MCF 10A (cell line): ENCODE results near the gene PNPLA1. TPM values are rescaled to one million over a fixed set of nuclear protein-coding genes. Genes with fewer than 3 reads are reported as not detected.

Experiments
- BruUV-seq: library from RNA; stranded (reverse); fragments of 400-500 nt; replicated peaks from 2 replicates; lab custom pipeline; 2021; lab: Mats Ljungman, UMichigan
- CTCF ChIA-PET: fragments of 300-600 bp; sonication (Branson Sonifier 250); formaldehyde crosslinking; extraction: SDS; loops from one replicate; lab custom pipeline; 2021; ENCODE audit warnings: antibody characterized with exemption, inconsistent platforms; lab: Yijun Ruan, JAX
- POLR2A ChIA-PET: fragments of 300-600, 350-650 bp; sonication (Branson Sonifier 250); formaldehyde crosslinking; extraction: SDS; loops from one replicate; lab custom pipeline; 2020; ENCODE audit warnings: antibody characterized with exemption, inconsistent platforms; lab: Yijun Ruan, JAX
- DNase-seq: peaks from one replicate; pipeline ENCODE4 v3.0.0-alpha.2; 2018; ENCODE audit not compliant: unreplicated experiment
- H3K27ac Mint-ChIP-seq: one replicate; pipeline ENCODE4 v1.8.0; 2022; ENCODE audit warnings: mild to moderate bottlenecking, low read depth, mixed read lengths; ENCODE audit not compliant: unreplicated experiment
- H3K27me3 Mint-ChIP-seq: one replicate; pipeline ENCODE4 v1.8.0; 2022; ENCODE audit warnings: mixed read lengths; ENCODE audit not compliant: insufficient read depth, unreplicated experiment
- H3K36me3 Mint-ChIP-seq: one replicate; pipeline ENCODE4 v1.8.0; 2022; ENCODE audit warnings: mild to moderate bottlenecking, moderate library complexity, mixed read lengths; ENCODE audit not compliant: insufficient read depth, unreplicated experiment
- H3K4me1 Mint-ChIP-seq: one replicate; pipeline ENCODE4 v1.8.0; 2022; ENCODE audit warnings: mixed read lengths; ENCODE audit not compliant: insufficient read depth, unreplicated experiment
- H3K4me3 Mint-ChIP-seq: one replicate; pipeline ENCODE4 v1.8.0; 2022; ENCODE audit warnings: mild to moderate bottlenecking, moderate library complexity, mixed read lengths; ENCODE audit not compliant: unreplicated experiment
- H3K9me3 Mint-ChIP-seq: one replicate; pipeline ENCODE4 v1.8.0; 2022; ENCODE audit warnings: mixed read lengths; ENCODE audit not compliant: unreplicated experiment
- intact Hi-C: fragments of 100-400 bp; cut with micrococcal nuclease; formaldehyde crosslinking; loops from 2 replicates; pipeline ENCODE4 v1.14.1; 2022
- total RNA-seq: library from RNA; stranded (reverse); gene quantifications from 2 replicates; pipeline ENCODE4 v1.2.3, GENCODE V29; 2022
- TF ChIP-seq, protein P1 (sequence below): fragments of 200-600 bp; IDR thresholded peaks from one replicate; pipeline ENCODE4 v1.8.0; 2022; ENCODE audit warnings: antibody characterized with exemption, mild to moderate bottlenecking; ENCODE audit not compliant: unreplicated experiment

The PNPLA1 gene
- total RNA-seq, 1 experiment from 2014 or later = not detected

GRCh38 chr6:36323062-36323461, 53.2 kb downstream of the PNPLA1 start:
- H3K27me3 Mint-ChIP-seq = peaks cover 21% of the 10 kb centered on the region
- TF ChIP-seq, protein P1, sequence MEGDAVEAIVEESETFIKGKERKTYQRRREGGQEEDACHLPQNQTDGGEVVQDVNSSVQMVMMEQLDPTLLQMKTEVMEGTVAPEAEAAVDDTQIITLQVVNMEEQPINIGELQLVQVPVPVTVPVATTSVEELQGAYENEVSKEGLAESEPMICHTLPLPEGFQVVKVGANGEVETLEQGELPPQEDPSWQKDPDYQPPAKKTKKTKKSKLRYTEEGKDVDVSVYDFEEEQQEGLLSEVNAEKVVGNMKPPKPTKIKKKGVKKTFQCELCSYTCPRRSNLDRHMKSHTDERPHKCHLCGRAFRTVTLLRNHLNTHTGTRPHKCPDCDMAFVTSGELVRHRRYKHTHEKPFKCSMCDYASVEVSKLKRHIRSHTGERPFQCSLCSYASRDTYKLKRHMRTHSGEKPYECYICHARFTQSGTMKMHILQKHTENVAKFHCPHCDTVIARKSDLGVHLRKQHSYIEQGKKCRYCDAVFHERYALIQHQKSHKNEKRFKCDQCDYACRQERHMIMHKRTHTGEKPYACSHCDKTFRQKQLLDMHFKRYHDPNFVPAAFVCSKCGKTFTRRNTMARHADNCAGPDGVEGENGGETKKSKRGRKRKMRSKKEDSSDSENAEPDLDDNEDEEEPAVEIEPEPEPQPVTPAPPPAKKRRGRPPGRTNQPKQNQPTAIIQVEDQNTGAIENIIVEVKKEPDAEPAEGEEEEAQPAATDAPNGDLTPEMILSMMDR = no peak
- peaks cover 5% of the 10 kb centered on the region for H3K36me3 Mint-ChIP-seq
- H3K4me3 Mint-ChIP-seq = no peak overlapping the region
- POLR2A ChIA-PET = no interaction called here
- H3K9me3 Mint-ChIP-seq = no peaks in the 10 kb centered on the region
- no TSS peak for BruUV-seq
- DNase-seq = peak; percentile 8
- intact Hi-C loops = no loop called here
- CTCF ChIA-PET = interaction anchor here (1.7 kb wide), 1 partner anchor 11 kb away, joined by 3 read pairs; no protein-coding TSS in a partner anchor
- no peaks in the 10 kb centered on the region for H3K4me1 Mint-ChIP-seq
- H3K27ac Mint-ChIP-seq = no peak overlapping the region

GRCh38 chr6:36324191-36324590, 54.3 kb downstream of the PNPLA1 start:
- POLR2A ChIA-PET = no interaction called here
- no peak overlapping the region for H3K27ac Mint-ChIP-seq
- no peak overlapping the region for H3K4me3 Mint-ChIP-seq
- DNase-seq = no peak
- CTCF ChIA-PET = interaction anchor here (1.7 kb wide), 1 partner anchor 12 kb away, joined by 3 read pairs; no protein-coding TSS in a partner anchor
- TF ChIP-seq, protein P1 = no peak
- intact Hi-C loops = no loop called here
- H3K36me3 Mint-ChIP-seq = peaks cover 5% of the 10 kb centered on the region
- H3K9me3 Mint-ChIP-seq = no peaks in the 10 kb centered on the region
- no peaks in the 10 kb centered on the region for H3K4me1 Mint-ChIP-seq
- H3K27me3 Mint-ChIP-seq = peaks cover 32% of the 10 kb centered on the region
- no TSS peak for BruUV-seq

GRCh38 chr6:36324715-36325114, 54.9 kb downstream of the PNPLA1 start:
- peaks cover 5% of the 10 kb centered on the region for H3K36me3 Mint-ChIP-seq
- POLR2A ChIA-PET = interaction anchor here (0.6 kb wide), 2 partner anchors 16 to 430 kb away, joined by 3 read pairs; no protein-coding TSS in a partner anchor
- H3K9me3 Mint-ChIP-seq = no peaks in the 10 kb centered on the region
- no TSS peak for BruUV-seq
- no peak for DNase-seq
- peaks cover 37% of the 10 kb centered on the region for H3K27me3 Mint-ChIP-seq
- intact Hi-C loops = no loop called here
- CTCF ChIA-PET = interaction anchor here (1.7 to 2.1 kb wide), 2 partner anchors 12 to 22 kb away, joined by 3 to 12 read pairs; no protein-coding TSS in a partner anchor
- H3K4me3 Mint-ChIP-seq = no peak overlapping the region
- H3K4me1 Mint-ChIP-seq = no peaks in the 10 kb centered on the region
- H3K27ac Mint-ChIP-seq = no peak overlapping the region
- TF ChIP-seq, protein P1 = no peak

DNA sequence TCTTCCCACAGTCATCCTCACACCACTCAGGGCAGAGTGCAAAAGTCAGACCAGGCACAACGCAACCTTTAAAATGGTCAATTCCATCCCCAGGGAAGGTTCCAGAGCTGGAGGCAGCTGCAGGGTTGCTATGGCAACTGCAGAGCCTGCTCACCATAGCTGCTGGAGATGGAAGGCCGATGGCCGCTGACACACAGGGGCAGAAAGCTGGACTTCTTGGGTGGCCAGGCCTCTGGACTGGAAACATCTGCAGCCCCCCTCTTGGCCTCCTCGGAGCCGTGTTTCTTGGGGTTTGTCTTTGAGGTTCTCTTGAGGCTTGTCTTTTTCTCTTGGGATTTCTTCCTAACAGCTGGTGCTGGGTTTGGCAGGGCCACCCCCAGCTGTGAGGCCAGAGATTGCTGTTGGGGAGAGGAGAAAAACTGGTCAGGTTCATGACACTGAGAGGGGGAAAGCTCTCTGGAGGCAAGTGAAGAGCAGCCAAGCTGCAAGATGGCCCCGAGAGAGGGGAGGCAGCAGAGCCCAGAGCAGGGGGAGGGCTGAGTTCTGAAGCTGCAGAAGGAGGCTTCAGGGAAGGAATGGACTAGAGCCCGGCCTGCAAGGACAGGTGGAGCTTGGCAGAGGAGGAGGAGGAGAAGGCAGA, 56.6 kb downstream of the PNPLA1 start:
- no peak overlapping the region for H3K27ac Mint-ChIP-seq

More for the DNA sequence above, 56.6 kb downstream of the PNPLA1 start:
- no peaks in the 10 kb centered on the region for H3K4me1 Mint-ChIP-seq
- H3K4me3 Mint-ChIP-seq = no peak overlapping the region
- ChIA-PET CTCF (interaction anchor here (2.1 to 2.3 kb wide), 2 partner anchors 15 to 24 kb away, joined by 7 to 12 read pairs; no protein-coding TSS in a partner anchor), POLR2A (no interaction called here)
- H3K27me3 Mint-ChIP-seq = peaks cover 37% of the 10 kb centered on the region
- no TSS peak for BruUV-seq
- intact Hi-C loops = no loop called here
- H3K36me3 Mint-ChIP-seq = no peaks in the 10 kb centered on the region
- no peak for DNase-seq
- TF ChIP-seq, protein P1 = no peak
- no peaks in the 10 kb centered on the region for H3K9me3 Mint-ChIP-seq
